GM10248 (cell line): ENCODE data around the gene PSMC6.
"Not testable (repeated sequence)": the region's sequence is repeated elsewhere in the genome, so short reads cannot be mapped to it uniquely, and the experiment has no call there.

ENCODE experiments used
- CTCF ChIA-PET: fragments of 300-600 bp; sonication (Branson Sonifier 250); formaldehyde crosslinking; extraction: SDS; loops from one replicate; lab custom pipeline; 2021; ENCODE audit warnings: antibody characterized with exemption; lab: Yijun Ruan, JAX
- POLR2A ChIA-PET: fragments of 350-650 bp; sonication (Branson Sonifier 250); formaldehyde crosslinking; extraction: SDS; loops from one replicate; lab custom pipeline; 2020; ENCODE audit warnings: antibody characterized with exemption; lab: Yijun Ruan, JAX
- DNase-seq: peaks from one replicate; pipeline ENCODE4 v3.0.0; 2012; ENCODE audit errors: extremely low spot score
- TF ChIP-seq, protein P1 (sequence below): IDR thresholded peaks from 2 replicates; pipeline ENCODE4 v1.5.1; 2012; ENCODE audit warnings: mild to moderate bottlenecking, low read depth; ENCODE audit errors: extremely low read depth, missing control alignments, control extremely low read depth

PSMC6 gene

DNA sequence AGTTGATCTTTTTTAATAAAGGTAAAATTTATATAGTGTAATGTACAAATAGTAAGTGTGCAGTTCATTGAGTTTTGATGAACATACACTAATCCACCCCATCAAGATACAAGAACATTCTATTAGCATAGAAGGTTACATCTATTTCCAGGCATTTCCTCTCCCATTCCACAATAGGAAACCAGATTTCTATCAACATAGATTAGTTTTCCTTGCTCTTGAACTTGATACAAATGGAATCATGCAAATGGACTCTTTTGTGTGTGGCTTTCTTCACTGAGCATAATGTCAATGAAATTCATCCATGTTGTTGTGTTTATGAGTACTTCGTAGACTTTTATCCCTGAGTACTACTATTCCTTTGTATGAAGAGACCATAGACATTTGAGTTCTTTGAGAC is 33.8 kb downstream of the PSMC6 start:
- CTCF ChIA-PET = interaction anchor here (0.9 to 1.8 kb wide), 2 partner anchors 16 to 28 kb away, joined by 3 to 4 read pairs; no protein-coding TSS in a partner anchor
- TF ChIP-seq, protein P1, sequence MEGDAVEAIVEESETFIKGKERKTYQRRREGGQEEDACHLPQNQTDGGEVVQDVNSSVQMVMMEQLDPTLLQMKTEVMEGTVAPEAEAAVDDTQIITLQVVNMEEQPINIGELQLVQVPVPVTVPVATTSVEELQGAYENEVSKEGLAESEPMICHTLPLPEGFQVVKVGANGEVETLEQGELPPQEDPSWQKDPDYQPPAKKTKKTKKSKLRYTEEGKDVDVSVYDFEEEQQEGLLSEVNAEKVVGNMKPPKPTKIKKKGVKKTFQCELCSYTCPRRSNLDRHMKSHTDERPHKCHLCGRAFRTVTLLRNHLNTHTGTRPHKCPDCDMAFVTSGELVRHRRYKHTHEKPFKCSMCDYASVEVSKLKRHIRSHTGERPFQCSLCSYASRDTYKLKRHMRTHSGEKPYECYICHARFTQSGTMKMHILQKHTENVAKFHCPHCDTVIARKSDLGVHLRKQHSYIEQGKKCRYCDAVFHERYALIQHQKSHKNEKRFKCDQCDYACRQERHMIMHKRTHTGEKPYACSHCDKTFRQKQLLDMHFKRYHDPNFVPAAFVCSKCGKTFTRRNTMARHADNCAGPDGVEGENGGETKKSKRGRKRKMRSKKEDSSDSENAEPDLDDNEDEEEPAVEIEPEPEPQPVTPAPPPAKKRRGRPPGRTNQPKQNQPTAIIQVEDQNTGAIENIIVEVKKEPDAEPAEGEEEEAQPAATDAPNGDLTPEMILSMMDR = no peak
- no peak for DNase-seq
- POLR2A ChIA-PET = no interaction called here

GRCh38 chr14:52741865-52742264 is 34.9 kb downstream of the PSMC6 start:
- ChIA-PET CTCF (interaction anchor here (1.2 to 1.8 kb wide), 5 partner anchors 10 to 17 kb away, joined by 3 to 6 read pairs (median 4); no protein-coding TSS in a partner anchor), POLR2A (no interaction called here)
- TF ChIP-seq, protein P1 = no peak
- peak; percentile 15 for DNase-seq

DNA sequence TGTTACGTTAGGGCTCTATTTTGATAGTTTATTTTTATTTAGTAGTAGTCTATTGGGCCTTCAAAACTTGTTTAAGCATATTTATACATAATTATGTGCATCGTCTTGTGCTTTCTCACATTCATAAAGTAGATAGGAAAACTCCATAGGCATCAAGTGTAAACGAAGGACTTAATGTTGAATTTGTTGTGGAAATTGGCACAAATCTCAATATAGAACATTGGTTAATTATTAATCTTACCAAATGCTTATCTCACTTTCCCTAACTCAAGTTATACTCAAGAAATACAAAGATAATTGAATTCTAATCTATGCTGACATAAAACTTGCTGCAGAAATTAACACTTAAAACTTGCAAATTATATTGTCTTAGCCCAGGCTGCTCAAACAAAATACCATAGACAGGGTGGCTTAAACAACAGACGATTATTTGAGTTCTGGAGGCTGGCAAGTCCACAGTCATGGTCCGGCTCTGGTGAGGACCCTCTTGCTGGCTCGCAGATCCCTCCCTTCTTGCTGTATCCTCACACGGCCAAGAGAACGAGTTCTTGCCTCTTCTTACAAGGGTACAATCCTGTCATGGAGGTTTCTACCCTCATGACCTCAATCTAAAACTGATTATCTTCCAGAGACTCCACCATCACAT is 41.8 kb downstream of the PSMC6 start:
- no peak for DNase-seq
- POLR2A ChIA-PET = no interaction called here
- CTCF ChIA-PET = no interaction called here
- TF ChIP-seq, protein P1 = no peak

GRCh38 chr14:52755607-52756316 is 48.8 kb downstream of the PSMC6 start:
- CTCF ChIA-PET = interaction anchor here (1.4 kb wide), 1 partner anchor 12 kb away, joined by 4 read pairs; no protein-coding TSS in a partner anchor
- POLR2A ChIA-PET = no interaction called here
- TF ChIP-seq, protein P1 = no peak
- DNase-seq = no peak

- TF ChIP-seq, protein P1 = no peak
- CTCF ChIA-PET = interaction anchor here (1.2 kb wide), 1 partner anchor 20 kb away, joined by 3 read pairs; no protein-coding TSS in a partner anchor
- no peak for DNase-seq
- POLR2A ChIA-PET = no interaction called here
These were observed 52.1 kb downstream of the PSMC6 start for GRCh38 chr14:52759145-52759544.

GRCh38 chr14:52762923-52763322 is 55.9 kb downstream of the PSMC6 start:
- POLR2A ChIA-PET = not testable (repeated sequence)

DNA sequence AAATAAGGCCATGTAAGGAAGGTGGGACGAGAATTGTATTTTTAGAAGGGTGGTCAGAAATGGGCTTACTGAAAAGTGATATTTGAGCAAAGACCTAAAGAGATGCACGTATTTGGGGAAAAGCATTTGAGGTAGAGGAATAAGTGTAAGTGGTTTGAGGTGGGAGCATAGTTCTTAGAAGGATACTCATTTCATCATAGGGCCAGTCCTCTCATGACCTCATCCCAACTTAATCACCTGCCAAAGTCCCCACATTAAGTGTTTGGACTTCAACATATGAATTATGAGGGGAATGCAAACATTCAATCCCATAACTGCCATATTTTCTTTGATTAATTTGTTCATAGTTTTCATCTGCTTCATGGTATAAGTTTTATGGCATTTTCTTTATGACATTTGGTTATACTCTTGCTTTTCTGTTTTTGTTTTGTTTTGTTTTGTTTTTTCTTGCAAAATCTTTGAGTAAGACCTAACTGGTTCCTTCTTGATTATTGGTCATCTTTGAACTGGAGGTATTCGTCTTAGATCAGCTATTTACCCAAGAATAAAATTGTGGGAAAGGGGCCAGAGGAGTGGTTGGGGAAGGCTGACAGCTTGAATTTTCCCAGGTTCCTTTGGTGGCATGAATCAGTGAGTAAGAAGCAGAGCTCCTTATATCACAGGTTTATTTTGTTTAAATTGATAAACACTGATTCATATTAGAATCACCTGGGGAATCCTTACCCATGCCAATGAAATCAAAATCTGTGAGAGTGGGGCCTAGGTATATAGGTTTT is 60.2 kb downstream of the PSMC6 start:
- POLR2A ChIA-PET = no interaction called here
- TF ChIP-seq, protein P1 = no peak
- CTCF ChIA-PET = interaction anchor here (1.3 to 1.5 kb wide), 2 partner anchors 8 to 12 kb away, joined by 3 to 4 read pairs; no protein-coding TSS in a partner anchor
- DNase-seq = no peak

More at GRCh38 chr14:52762923-52763322, 55.9 kb downstream of the PSMC6 start:
- CTCF ChIA-PET, DNase-seq: not testable (repeated sequence)
